Fibroblast of villous mesenchyme (primary cell): ENCODE data around the gene LMNB1. TPM values are rescaled to one million over a fixed set of nuclear protein-coding genes. Genes with fewer than 3 reads are reported as not detected.

Experiments
- DNase-seq: peaks from one replicate; pipeline ENCODE4 v3.0.0-alpha.2; 2010; ENCODE audit warnings: low read depth
- H3K4me3 ChIP-seq: 2 replicates; pipeline ENCODE4 v1.5.1; 2011; ENCODE audit warnings: low read depth, mild to moderate bottlenecking, low read length
- total RNA-seq: library from RNA; depleted of rRNA; stranded (reverse); fragments of >200 nt; gene quantifications from 2 replicates; pipeline ENCODE4 v1.2.3, GENCODE V29; 2012
- TF ChIP-seq, protein P1 (sequence below): IDR thresholded peaks from 2 replicates; pipeline ENCODE4 v1.5.1; 2012; ENCODE audit warnings: low read depth, mild to moderate bottlenecking, low read length; ENCODE audit not compliant: insufficient read depth

LMNB1 gene
- total RNA-seq, 1 donor, result 47.9 TPM

DNA sequence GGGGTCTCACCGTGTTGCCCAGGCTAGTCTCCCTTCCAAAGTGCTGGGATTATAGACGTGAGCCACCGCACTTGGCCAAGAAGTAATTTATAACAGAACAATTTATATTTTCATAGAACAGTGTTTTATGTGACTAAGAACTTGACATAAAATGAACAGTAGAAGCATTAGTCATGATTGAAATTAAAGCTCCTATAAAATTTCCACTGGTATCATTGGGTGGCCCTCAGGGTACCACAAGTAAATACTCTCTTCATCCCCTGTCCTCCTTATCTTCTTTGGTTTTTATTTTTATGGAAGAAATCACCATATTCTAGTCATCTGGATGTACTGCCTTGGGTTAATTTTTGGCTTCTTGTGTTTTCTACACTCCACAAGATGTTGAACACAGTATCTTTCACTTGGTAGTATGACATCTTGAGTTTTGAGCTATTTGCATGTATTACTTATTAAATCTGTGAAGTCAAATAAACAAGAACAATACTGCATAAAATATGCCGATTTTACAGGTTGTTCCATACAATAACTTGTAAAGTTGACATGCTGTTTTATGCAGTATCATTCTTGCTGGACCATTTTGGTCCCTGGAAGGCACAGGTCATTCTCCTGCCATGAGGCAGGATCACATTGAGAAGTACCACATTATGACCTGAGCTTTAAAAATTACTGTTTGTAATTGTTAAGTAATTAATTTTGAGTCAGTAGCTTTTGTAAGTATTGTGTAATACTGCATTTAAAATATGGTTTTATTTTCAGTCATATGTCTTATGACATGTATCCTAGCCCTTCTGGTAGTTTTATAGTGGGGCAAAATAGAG lies 24.4 kb downstream of the LMNB1 start:
- peak; percentile 20 for DNase-seq
- TF ChIP-seq, protein P1, sequence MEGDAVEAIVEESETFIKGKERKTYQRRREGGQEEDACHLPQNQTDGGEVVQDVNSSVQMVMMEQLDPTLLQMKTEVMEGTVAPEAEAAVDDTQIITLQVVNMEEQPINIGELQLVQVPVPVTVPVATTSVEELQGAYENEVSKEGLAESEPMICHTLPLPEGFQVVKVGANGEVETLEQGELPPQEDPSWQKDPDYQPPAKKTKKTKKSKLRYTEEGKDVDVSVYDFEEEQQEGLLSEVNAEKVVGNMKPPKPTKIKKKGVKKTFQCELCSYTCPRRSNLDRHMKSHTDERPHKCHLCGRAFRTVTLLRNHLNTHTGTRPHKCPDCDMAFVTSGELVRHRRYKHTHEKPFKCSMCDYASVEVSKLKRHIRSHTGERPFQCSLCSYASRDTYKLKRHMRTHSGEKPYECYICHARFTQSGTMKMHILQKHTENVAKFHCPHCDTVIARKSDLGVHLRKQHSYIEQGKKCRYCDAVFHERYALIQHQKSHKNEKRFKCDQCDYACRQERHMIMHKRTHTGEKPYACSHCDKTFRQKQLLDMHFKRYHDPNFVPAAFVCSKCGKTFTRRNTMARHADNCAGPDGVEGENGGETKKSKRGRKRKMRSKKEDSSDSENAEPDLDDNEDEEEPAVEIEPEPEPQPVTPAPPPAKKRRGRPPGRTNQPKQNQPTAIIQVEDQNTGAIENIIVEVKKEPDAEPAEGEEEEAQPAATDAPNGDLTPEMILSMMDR, result no peak
- no peak overlapping the region for H3K4me3 ChIP-seq

DNA sequence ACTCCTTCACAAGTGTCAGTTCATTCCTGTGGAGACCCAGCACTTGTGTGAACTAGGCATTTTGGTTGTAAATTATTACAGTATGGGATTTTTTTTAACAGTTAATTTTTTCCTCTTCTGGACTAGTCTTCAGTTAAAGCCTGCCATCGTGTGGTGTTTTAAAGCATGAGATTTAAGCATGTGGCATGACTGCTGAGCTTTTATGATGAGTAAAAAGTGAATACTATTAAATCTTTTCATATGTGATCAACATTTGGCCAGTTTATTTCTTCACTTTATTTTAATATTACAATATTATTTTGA lies 25.0 kb downstream of the LMNB1 start:
- TF ChIP-seq, protein P1, result peak; percentile 49
- peak; percentile 75 for DNase-seq
- H3K4me3 ChIP-seq, result no peak overlapping the region

DNA sequence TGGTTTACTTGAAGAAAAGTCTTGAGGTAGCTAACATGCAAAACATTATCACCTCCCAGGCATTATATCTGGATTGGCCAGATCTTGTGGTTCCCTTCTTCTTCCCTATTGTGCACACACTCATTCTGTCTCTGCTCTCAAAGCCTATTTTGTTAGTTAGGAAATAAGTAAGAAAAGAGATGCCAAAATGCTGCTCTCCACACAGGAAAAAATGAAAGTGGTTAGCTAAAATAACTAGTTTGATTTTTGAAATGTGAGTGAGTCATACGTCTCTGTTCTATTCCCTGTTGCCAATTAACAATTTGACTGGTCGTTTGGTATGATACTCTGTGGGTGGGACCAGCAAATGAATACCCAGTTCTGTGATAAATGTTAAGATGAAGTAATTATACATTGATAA lies 28.1 kb downstream of the LMNB1 start:
- DNase-seq, result peak; percentile 26
- H3K4me3 ChIP-seq, result no peak overlapping the region

DNA sequence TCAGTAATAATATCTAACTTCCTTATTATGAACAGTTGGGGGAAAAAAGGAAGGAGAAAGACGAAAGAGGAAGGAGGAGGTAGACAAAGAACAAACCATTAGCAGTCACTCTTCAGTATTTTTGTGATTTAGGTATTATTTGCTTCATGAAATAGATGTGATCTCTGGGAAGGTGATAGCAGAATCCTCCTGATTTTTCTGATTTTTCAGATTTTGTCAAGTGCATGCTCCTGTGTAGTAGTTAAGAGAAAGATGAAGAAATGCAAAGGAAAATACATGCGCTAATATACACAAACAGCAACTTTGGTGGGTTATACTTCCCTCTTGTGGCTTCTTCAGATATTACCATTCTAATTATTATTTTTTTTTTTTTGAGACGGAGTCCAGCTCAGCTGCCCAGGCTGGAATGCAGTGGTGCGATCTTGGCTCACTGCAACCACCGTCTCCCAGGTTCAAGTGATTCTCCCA lies 31.6 kb downstream of the LMNB1 start:
- peak; percentile 47 for DNase-seq
- H3K4me3 ChIP-seq, result no peak overlapping the region
- TF ChIP-seq, protein P1, result peak; percentile 51

More for the DNA sequence above, 28.1 kb downstream of the LMNB1 start:
- TF ChIP-seq, protein P1, result no peak

DNA sequence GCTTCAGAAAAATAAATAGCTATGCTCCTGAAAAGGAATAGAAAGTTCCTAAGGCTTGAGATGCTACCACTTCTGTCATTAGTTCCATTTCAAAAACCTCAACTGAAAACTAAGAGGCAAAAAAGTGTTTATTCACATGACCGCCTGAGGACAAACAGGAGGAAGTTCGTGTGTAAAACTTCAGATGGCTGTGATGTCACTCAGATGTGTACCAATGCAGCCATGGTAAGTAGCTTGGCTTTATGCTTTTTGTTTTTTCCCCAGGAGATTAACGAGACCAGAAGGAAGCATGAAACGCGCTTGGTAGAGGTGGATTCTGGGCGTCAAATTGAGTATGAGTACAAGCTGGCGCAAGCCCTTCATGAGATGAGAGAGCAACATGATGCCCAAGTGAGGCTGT lies 33.0 kb downstream of the LMNB1 start:
- DNase-seq, result no peak
- TF ChIP-seq, protein P1, result no peak
- H3K4me3 ChIP-seq, result no peak overlapping the region

DNA sequence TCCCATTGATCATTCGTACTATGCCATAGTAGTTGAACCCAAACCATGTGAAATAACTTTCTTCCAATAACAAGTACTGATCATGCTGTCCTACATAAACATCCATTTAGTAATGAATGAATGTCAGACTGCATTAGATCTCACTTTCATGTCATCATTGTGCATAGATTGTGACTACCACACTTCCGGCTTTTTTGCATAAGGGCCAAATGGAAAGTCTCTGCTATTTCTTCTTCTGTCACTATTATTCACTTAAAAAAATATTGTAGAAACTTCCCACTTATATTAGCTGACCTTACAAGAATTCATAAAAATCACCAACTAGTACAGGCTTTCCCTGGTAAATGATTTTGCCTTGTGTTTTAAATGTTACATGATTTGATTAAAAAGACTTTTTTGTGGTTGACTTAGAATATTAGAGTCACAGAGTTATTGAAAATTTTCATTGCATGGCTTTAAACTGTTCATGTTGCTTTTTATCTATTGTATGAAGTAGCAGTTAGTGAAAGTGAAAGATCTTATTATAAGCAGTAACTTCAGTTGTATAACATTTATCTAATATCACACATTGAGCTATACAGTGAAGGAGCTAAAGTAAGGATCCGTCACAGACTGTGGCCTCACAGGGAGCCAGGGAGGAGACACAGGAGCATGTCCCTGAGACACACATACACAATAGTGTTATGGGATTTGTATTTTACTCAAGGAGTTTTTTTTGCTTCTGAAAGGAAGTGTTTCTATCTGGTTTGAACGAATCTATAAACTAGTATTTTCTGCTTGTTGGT lies 33.9 kb downstream of the LMNB1 start:
- H3K4me3 ChIP-seq, result no peak overlapping the region
- TF ChIP-seq, protein P1, result no peak
- no peak for DNase-seq
